Left renal cortex interstitium (tissue), 4 donors: Measurements from ENCODE around the gene SCAMP2. TPM values are rescaled to one million over a fixed set of nuclear protein-coding genes. Genes with fewer than 3 reads are reported as not detected.

Experiments
- DNase-seq, 4 donors: peaks; one replicate each; pipeline ENCODE4 v3.0.0-alpha.2; 2013; ENCODE audit warnings: low read depth in 4 of 4, low spot score in 2 of 4, missing footprints in 1 of 4
- polyA plus RNA-seq, 4 donors: library from polyadenylated mRNA; unstranded; fragments of 120-200 nt; gene quantifications; one replicate each; pipeline ENCODE4 v1.2.1, GENCODE V29; 2013; ENCODE audit not compliant: insufficient read length in 4 of 4

SCAMP2 gene
- polyA plus RNA-seq, 4 donors: 68.4 to 78.0 (median 72.7) TPM

DNA sequence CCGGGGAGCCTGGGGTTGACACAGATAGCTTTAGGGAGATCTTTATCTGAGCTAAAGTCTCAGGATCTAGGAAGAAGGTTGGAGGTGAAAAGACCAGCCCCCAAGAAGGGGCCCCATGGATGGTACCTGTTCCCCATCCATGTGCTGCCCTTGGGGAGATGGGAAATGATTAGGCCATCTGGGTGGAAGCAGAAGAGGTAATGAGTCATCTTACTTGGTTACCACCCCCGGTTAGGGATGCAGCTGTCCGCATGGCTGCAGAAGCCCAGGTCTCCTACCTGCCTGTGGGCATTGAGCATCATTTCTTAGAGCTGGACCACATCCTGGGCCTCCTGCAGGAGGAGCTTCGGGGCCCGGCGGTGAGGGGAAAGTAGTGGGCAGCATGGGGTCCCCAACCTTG lies 49.8 kb downstream of the SCAMP2 start:
- no peak for DNase-seq

DNA sequence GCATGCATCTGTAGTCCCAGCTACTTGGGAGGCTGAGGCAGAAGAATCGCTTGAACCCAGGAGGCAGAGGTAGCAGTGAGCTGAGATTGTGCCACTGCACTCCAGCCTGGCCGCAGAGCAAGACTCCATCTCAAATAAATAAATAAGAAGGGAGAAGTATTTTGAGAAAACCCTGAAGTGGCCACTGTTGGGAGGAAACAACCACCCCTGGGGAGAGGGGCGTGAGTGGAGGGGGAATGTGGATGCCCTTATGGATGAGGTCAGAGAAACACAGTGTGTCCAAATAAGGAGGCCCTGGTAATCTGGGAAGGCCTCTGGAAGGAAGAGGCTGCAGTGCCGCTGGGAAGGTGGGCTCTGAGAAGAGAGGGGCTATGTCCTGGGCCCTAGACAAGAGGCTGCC lies 50.9 kb downstream of the SCAMP2 start:
- no peak for DNase-seq

- no peak for DNase-seq
Measured at GRCh38 chr15:74821790-74822158, 51.4 kb downstream of the SCAMP2 start.

DNA sequence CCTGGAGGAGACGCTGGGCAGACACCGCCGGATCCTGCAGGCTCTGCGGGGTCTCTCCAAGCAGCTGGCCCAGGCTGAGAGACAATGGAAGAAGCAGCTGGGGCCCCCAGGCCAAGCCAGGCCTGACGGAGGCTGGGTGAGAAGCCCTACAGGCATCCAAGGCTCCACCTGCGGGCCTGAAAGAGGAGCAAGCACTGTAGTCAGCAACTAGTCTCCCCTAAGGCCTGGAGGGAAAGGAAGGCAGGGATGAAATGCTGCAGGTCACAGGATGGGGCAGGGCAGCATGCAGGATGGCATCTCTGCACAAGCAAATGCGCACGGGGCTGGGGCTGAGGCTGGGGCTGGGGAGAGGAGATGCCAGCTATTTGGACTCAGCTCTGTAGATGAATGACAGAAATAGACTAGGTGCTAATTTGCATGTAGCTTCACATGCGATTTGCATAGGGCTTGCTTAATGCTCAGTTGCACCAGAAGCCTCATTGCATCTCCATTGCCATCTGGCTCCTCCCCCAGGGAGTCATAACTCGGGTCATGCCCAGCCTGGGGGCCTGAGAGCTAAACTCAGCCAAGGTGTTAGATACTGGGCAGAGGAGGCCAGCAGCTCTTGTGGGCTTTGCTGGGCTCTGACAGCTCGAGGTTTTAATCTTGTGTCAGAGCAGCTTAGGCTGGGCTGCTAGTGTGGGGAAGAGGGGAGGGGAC lies 51.9 kb downstream of the SCAMP2 start:
- no peak for DNase-seq

GRCh38 chr15:74820056-74820455 lies 53.1 kb downstream of the SCAMP2 start:
- no peak for DNase-seq

- no peak for DNase-seq
Measured at GRCh38 chr15:74817370-74817737, 55.8 kb downstream of the SCAMP2 start.

- DNase-seq: no peak
Measured at GRCh38 chr15:74816624-74817369, 56.4 kb downstream of the SCAMP2 start.

- no peak for DNase-seq
Measured at GRCh38 chr15:74815961-74816360, 57.2 kb downstream of the SCAMP2 start.

DNA sequence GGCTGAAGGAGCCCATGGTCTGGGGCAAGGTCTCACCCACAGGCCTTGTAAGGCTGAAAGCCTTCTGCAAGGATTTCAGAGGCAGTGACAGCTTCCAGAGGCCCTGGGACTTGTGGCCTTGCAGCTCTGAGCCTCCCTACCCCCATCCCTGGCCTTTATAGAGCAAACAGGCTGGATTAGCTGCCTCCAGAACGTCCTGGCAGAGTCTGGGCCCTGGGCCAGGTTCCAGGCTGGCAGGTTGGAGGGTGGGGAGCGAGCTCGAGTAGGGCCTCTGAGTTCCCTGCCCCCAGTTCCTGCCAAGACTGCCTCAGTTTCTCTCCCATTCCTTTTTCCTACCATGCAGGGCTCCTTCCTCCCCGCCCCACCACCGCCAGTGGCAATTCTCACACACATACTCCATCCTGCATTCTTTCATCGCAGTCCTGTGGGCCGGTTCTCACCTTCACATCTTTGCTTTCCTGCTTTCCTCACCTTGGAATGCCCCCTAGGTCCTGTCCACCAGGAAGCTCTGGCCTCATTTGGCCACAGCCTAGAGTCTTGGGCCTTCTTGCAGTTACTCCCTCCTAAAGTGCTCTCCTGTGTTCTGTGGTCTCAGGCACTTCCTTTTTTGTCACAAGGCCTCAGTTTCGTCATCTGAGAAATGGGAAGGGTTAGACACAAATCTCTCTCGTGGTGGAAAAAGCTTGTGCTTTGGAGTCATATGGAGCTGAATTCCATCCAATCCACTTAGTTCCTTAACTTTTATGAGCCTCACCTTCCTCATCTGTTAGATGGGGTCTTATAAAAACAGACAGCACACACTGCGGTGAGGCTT lies 57.8 kb downstream of the SCAMP2 start:
- no peak for DNase-seq

DNA sequence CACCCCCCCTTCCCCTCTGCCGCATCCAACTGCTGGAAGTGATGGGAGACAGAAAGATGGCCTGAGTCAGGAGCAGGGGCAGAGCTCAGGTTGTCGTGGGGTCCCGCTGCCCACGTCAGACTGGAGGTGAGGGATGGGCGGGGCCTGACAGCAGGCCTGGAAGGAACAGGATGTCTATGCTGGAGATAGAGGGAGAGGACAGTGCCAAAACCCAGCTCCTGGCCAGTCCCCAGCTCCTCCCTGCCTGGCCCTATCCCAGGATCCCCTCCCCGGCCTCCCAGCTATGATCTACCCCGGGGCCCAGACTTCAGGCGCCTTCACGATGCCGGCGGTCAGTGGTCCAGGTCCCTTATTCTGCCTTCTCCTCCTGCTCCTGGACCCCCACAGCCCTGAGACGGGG lies 60.6 kb downstream of the SCAMP2 start, which contains the start of gene LMAN1L:
LMAN1L (plus strand) TSS at position 303 of the 400 bp plus-strand sequence; CDS start at position 323, 20 bp downstream.
- DNase-seq: no peak

GRCh38 chr15:74809956-74810355 lies 63.2 kb downstream of the SCAMP2 start:
- no peak for DNase-seq

DNA sequence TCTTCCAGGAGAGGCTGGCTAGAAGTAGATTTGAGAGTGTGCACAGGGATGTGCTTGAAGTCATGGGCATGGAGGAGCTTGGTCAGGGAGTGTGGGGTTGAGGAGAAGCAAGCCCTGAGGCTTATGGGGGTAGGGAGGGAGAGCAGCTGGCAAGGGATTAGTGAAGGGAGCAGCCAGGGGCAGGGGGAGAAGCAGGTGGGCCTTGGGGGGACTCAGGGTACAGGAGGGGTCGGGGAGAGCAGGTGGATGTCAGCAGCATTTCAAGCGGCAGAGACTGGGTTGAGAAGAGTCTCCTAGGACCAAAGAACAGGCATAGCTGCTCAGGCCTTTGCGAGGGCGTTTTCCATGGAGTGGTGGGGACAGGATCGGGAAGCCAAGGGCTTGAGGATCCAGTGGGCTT lies 63.9 kb downstream of the SCAMP2 start:
- no peak for DNase-seq

GRCh38 chr15:74808840-74809229 lies 64.3 kb downstream of the SCAMP2 start:
- no peak for DNase-seq

DNA sequence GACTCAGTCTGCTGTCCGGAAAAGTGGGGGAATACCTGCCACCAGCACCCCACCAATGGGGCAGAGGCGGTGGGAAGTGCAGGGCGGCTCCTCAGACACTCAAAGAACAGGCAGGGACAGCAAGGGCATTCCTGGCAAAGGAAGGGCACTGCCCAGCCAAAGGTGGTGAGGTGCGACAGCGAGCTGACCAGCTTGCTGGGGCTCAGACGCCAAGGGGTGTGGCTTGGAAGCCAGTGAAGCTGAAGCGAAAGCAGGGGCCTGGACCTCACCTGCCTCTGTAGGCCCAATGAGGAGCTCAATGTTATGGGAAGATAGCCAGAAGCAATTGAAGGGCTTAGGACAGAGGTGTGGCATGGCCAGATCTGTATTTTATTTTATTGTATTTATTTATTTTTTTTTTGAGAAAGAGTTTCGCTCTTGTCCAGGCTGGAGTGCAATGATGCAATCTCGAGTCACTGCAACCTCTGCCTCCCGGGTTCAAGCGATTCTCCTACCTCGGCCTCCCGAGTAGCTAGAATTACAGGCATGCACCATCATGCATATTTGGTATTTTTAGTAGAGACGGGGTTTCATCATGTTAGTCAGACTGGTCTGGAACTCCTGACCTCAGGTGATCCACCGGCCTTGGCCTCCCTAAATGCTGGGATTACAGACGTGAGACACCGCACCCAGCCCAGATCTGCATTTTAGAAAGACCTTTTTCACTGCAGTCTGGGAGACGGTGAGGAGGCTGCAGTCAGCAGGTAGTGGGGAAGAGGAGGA lies 64.9 kb downstream of the SCAMP2 start:
- DNase-seq: no peak

- DNase-seq: no peak
Measured at GRCh38 chr15:74807282-74807681, 65.9 kb downstream of the SCAMP2 start.

DNA sequence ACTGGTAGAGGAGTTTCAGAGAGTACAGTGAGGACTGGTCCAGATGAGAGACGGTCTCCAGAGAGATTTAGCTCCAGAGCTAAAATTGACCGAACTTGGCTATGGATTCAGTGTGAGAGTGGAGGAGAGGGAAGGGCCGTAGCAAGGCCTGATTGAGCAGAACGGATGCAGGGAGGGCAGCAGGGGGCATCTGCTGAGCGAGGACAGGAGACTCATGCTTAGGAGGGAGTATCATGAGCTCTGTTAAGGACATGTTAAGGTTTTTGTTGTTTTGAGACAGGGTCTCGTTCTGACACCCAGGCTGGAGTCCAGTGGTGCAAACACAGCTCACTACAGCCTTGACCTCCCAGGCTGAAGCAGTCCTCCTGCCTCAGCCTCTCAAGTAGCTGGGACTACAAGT lies 68.2 kb downstream of the SCAMP2 start:
- no peak for DNase-seq

DNA sequence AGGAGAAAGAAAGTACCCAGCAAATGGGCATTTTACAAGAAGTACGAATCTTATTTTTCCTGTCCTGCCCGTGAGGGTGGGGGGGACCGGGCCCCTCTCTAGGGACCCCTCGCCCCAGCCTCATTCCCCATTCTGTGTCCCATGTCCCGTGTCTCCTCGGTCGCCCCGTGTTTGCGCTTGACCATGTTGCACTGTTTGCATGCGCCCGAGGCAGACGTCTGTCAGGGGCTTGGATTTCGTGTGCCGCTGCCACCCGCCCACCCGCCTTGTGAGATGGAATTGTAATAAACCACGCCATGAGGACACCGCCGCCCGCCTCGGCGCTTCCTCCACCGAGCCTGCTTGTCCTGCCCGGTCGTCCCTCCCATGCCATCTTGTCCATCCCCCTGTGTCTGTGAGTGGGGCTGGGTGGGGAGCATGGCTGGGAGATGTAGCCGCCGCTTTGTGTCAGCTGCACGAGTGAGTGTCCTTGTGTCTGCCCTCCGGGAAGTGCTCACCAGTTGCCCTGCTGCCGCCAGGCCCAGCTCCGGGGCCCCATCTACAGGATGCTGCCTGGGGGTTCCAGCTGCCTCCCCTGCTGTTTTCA lies 70.2 kb downstream of the SCAMP2 start:
- DNase-seq: no peak

DNA sequence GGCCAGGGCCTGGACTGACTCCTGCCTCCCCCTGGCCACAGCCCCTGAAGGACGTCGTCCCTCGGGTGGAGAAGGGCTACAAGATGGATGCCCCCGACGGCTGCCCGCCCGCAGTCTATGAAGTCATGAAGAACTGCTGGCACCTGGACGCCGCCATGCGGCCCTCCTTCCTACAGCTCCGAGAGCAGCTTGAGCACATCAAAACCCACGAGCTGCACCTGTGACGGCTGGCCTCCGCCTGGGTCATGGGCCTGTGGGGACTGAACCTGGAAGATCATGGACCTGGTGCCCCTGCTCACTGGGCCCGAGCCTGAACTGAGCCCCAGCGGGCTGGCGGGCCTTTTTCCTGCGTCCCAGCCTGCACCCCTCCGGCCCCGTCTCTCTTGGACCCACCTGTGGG lies 70.9 kb downstream of the SCAMP2 start:
- DNase-seq: no peak

DNA sequence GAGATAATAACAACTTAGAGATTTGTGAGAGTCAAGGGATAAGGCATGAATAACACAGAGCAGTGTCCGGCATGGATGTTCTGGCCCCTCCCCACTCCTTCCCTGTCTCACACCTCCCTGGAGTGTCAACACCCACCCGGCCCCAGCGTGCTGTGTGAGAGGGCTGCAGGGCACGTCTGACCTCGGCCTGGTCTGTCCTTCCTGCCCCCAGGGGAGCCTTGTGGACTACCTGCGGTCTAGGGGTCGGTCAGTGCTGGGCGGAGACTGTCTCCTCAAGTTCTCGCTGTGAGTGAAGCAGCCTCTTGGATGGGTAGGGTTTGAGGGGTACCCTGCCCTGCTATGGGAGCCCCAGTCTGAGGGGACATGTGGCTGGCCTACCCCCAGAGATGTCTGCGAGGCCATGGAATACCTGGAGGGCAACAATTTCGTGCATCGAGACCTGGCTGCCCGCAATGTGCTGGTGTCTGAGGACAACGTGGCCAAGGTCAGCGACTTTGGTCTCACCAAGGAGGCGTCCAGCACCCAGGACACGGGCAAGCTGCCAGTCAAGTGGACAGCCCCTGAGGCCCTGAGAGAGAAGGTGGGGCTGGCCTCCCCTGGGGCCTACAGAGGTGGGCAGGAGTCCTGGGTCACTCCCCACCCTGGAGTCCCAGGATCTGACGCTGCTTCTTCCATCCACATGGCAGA lies 71.7 kb downstream of the SCAMP2 start:
- DNase-seq: no peak
